ENCODE data around the gene CHST15.

CHST15 gene

GRCh38 chr10:123962756-123963530 is 130.5 kb downstream of the CHST15 start:
- no peak for TF ChIP-seq POU2F2 (IDR thresholded peaks at IDR 0.05; ENCODE audit: low read depth, low read length)
- TF ChIP-seq POLR2A (IDR thresholded peaks at IDR 0.05; ENCODE audit: low read depth, low read length): no peak
- no peak for TF ChIP-seq PAX5 (IDR thresholded peaks at IDR 0.05; ENCODE audit: insufficient read depth, low read length, severe bottlenecking)
- no peak for TF ChIP-seq SPI1 (IDR thresholded peaks at IDR 0.05; ENCODE audit: low read depth, low read length)
- TF ChIP-seq TAF1 (IDR thresholded peaks at IDR 0.05; ENCODE audit: low read depth, low read length): no peak
- TF ChIP-seq POLR2AphosphoS5 (IDR thresholded peaks at IDR 0.05; ENCODE audit: low read depth, low read length): no peak
- FAIRE-seq: no peak

DNA sequence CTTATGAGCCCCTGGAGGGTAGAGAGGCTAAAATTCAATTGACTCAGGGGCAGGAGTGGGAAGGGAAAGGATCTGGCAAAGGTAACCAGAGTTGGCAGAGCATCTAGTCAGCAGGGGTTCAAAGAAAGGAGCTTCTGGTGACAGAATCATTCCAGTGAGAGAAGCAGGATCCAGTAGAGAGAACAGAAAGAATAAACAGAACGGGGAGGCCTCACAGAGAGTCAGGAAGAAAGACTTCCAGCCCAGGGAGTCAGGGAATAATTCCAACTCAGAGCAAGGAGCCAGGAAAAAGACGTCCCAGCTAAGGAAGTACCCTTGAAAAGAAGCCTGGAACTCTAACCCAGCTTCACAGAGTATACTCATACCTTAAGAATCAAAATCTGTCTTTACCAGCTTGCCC is 135.2 kb downstream of the CHST15 start:
- TF ChIP-seq POU2F2 (IDR thresholded peaks at IDR 0.05; ENCODE audit: low read depth, low read length) (no peak), POLR2AphosphoS5 (IDR thresholded peaks at IDR 0.05; ENCODE audit: low read depth, low read length) (no peak), SPI1 (IDR thresholded peaks at IDR 0.05; ENCODE audit: low read depth, low read length) (no peak), POLR2A (IDR thresholded peaks at IDR 0.05; ENCODE audit: low read depth, low read length) (no peak), PAX5 (IDR thresholded peaks at IDR 0.05; ENCODE audit: insufficient read depth, low read length, severe bottlenecking) (no peak), TAF1 (IDR thresholded peaks at IDR 0.05; ENCODE audit: low read depth, low read length) (no peak)
- no peak for FAIRE-seq

More at GRCh38 chr10:123962756-123963530, 130.5 kb downstream of the CHST15 start:
- no peak for DNase-seq (ENCODE audit: insufficient read length, low spot score)

More for the DNA sequence above, 135.2 kb downstream of the CHST15 start:
- DNase-seq (ENCODE audit: insufficient read length, low spot score): no peak

All from GM12891 (cell line).